Central memory CD8-positive, alpha-beta T cell (primary cell): ENCODE results near the gene RPL38.
A peak's percentile ranks its signal among the peaks of the same experiment; 100 is the strongest.

Experiments
- ATAC-seq: fragments of 150-1000 bp; cut with Tn5 transposase; replicated peaks from 2 replicates; pipeline ENCODE4 v1.10.0; 2022; ENCODE audit warnings: mild to moderate bottlenecking, moderate FRiP score, moderate number of reproducible peaks; ENCODE audit not compliant: poor library complexity, severe bottlenecking; ENCODE audit errors: extremely low read depth
- DNase-seq, 2 donors: peaks; one replicate each; pipeline ENCODE4 v3.0.0; 2021; ENCODE audit warnings: low spot score in 2 of 2
- H3K27ac Mint-ChIP-seq: one replicate; pipeline ENCODE4 v1.8.0; 2022; ENCODE audit warnings: low read depth, mild to moderate bottlenecking, moderate library complexity, mixed read lengths
- H3K27me3 Mint-ChIP-seq: one replicate; pipeline ENCODE4 v1.8.0; 2022; ENCODE audit warnings: mixed read lengths
- H3K36me3 Mint-ChIP-seq: one replicate; pipeline ENCODE4 v1.8.0; 2022; ENCODE audit warnings: mild to moderate bottlenecking, moderate library complexity, mixed read lengths; ENCODE audit not compliant: insufficient read depth
- H3K4me1 Mint-ChIP-seq: one replicate; pipeline ENCODE4 v1.8.0; 2022; ENCODE audit warnings: mixed read lengths
- H3K4me3 Mint-ChIP-seq: one replicate; pipeline ENCODE4 v1.8.0; 2022; ENCODE audit warnings: mild to moderate bottlenecking, moderate library complexity, mixed read lengths
- H3K9me3 Mint-ChIP-seq: one replicate; pipeline ENCODE4 v1.8.0; 2022; ENCODE audit warnings: mixed read lengths

Gene RPL38

GRCh38 chr17:74202938-74203337 is 540 bp upstream of the RPL38 start:
- peak overlapping the region; percentile 97 for H3K4me3 Mint-ChIP-seq
- H3K27me3 Mint-ChIP-seq, result peaks cover 50% of the 10 kb centered on the region
- DNase-seq (no peak), ATAC-seq (no peak)
- peaks cover 42% of the 10 kb centered on the region for H3K4me1 Mint-ChIP-seq
- H3K36me3 Mint-ChIP-seq, result peaks cover 35% of the 10 kb centered on the region
- H3K27ac Mint-ChIP-seq, result peak overlapping the region; percentile 90
- H3K9me3 Mint-ChIP-seq, result no peaks in the 10 kb centered on the region

GRCh38 chr17:74204474-74204873 is 996 bp downstream of the RPL38 start:
- Mint-ChIP-seq H3K4me3 (peak overlapping the region; percentile 97), H3K36me3 (peaks cover 46% of the 10 kb centered on the region), H3K27me3 (peaks cover 35% of the 10 kb centered on the region), H3K27ac (peak overlapping the region; percentile 68), H3K9me3 (no peaks in the 10 kb centered on the region), H3K4me1 (peaks cover 42% of the 10 kb centered on the region)
- DNase-seq (no peak), ATAC-seq (no peak)

- no peak for DNase-seq
- Mint-ChIP-seq H3K27ac (peak overlapping the region; percentile 68), H3K27me3 (peaks cover 27% of the 10 kb centered on the region), H3K36me3 (peaks cover 49% of the 10 kb centered on the region), H3K9me3 (no peaks in the 10 kb centered on the region), H3K4me1 (peaks cover 35% of the 10 kb centered on the region), H3K4me3 (peak overlapping the region; percentile 97)
- no peak for ATAC-seq
Observed at GRCh38 chr17:74205274-74205673, 1.8 kb downstream of the RPL38 start.

- Mint-ChIP-seq H3K36me3 (peaks cover 53% of the 10 kb centered on the region), H3K27me3 (peaks cover 16% of the 10 kb centered on the region)
- no peak for DNase-seq
Observed at GRCh38 chr17:74206332-74206818, 2.9 kb downstream of the RPL38 start.

GRCh38 chr17:74210191-74211140 is 7.0 kb downstream of the RPL38 start:
- peaks cover 49% of the 10 kb centered on the region for H3K4me1 Mint-ChIP-seq
- ATAC-seq, result peak; percentile 54
- DNase-seq, result peak; percentile 76 to 81
- H3K27ac Mint-ChIP-seq, result peak overlapping the region; percentile 95
- H3K36me3 Mint-ChIP-seq, result peaks cover 45% of the 10 kb centered on the region
- H3K27me3 Mint-ChIP-seq, result no peaks in the 10 kb centered on the region
- H3K9me3 Mint-ChIP-seq, result no peaks in the 10 kb centered on the region
- H3K4me3 Mint-ChIP-seq, result peak overlapping the region; percentile 10

More at GRCh38 chr17:74206332-74206818, 2.9 kb downstream of the RPL38 start:
- Mint-ChIP-seq H3K9me3 (no peaks in the 10 kb centered on the region), H3K4me1 (peaks cover 41% of the 10 kb centered on the region), H3K4me3 (no peak overlapping the region), H3K27ac (peak overlapping the region; percentile 56)
- no peak for ATAC-seq

GRCh38 chr17:74211141-74211911 is 7.8 kb downstream of the RPL38 start:
- ATAC-seq, result no peak
- Mint-ChIP-seq H3K27me3 (no peaks in the 10 kb centered on the region), H3K27ac (peak overlapping the region; percentile 95), H3K4me1 (peaks cover 52% of the 10 kb centered on the region), H3K4me3 (peak overlapping the region; percentile 87), H3K36me3 (peaks cover 42% of the 10 kb centered on the region), H3K9me3 (no peaks in the 10 kb centered on the region)
- no peak for DNase-seq

GRCh38 chr17:74211912-74212208 is 8.4 kb downstream of the RPL38 start:
- ATAC-seq, result no peak
- Mint-ChIP-seq H3K27me3 (no peaks in the 10 kb centered on the region), H3K27ac (peak overlapping the region; percentile 95), H3K4me1 (peaks cover 54% of the 10 kb centered on the region), H3K4me3 (peak overlapping the region; percentile 87), H3K9me3 (no peaks in the 10 kb centered on the region), H3K36me3 (peaks cover 43% of the 10 kb centered on the region)
- no peak for DNase-seq

- no peaks in the 10 kb centered on the region for H3K9me3 Mint-ChIP-seq
- no peaks in the 10 kb centered on the region for H3K27me3 Mint-ChIP-seq
- ATAC-seq (peak; percentile 6), DNase-seq (peak in 1 of 2 donors; percentile 17)
- H3K27ac Mint-ChIP-seq, result peak overlapping the region; percentile 95
- peaks cover 39% of the 10 kb centered on the region for H3K36me3 Mint-ChIP-seq
- peak overlapping the region; percentile 87 for H3K4me3 Mint-ChIP-seq
- H3K4me1 Mint-ChIP-seq, result peaks cover 56% of the 10 kb centered on the region
Observed at GRCh38 chr17:74212209-74212912, 8.9 kb downstream of the RPL38 start.

- peak within 1 kb of the TSS; percentile 87 for H3K4me3 Mint-ChIP-seq
- peaks cover 32% of the 10 kb centered on the region for H3K36me3 Mint-ChIP-seq
- H3K4me1 Mint-ChIP-seq, result peaks cover 56% of the 10 kb centered on the region
- H3K9me3 Mint-ChIP-seq, result no peaks in the 10 kb centered on the region
- peak within 1 kb of the TSS; percentile 95 for H3K27ac Mint-ChIP-seq
- DNase-seq, result peak; percentile 42 to 45
- H3K27me3 Mint-ChIP-seq, result no peaks in the 10 kb centered on the region
- peak; percentile 67 for ATAC-seq
Observed at GRCh38 chr17:74212913-74213791, 9.7 kb downstream of the RPL38 start, which contains the start of gene TTYH2. Gene TTYH2 (plus strand): TSS chr17:74213571. CDS start chr17:74213588, 17 bp downstream.

- no peak for ATAC-seq
- H3K27me3 Mint-ChIP-seq, result no peaks in the 10 kb centered on the region
- H3K27ac Mint-ChIP-seq, result peak overlapping the region; percentile 95
- no peaks in the 10 kb centered on the region for H3K9me3 Mint-ChIP-seq
- DNase-seq, result no peak
- H3K4me3 Mint-ChIP-seq, result peak overlapping the region; percentile 87
- peaks cover 56% of the 10 kb centered on the region for H3K4me1 Mint-ChIP-seq
- peaks cover 27% of the 10 kb centered on the region for H3K36me3 Mint-ChIP-seq
Observed at GRCh38 chr17:74213861-74214391, 10.4 kb downstream of the RPL38 start.
